ENCODE results near the gene NAP1L1. TPM values are rescaled to one million over a fixed set of nuclear protein-coding genes. Genes with fewer than 3 reads are reported as not detected.
"Not testable (repeated sequence)": the region's sequence is repeated elsewhere in the genome, so short reads cannot be mapped to it uniquely, and the experiment has no call there.

Gene NAP1L1
- total RNA-seq, 1 experiment from 2014 or later: 620 TPM

GRCh38 chr12:75990189-75990912 is 94.1 kb downstream of the NAP1L1 start:
- intact Hi-C loops (cut with micrococcal nuclease; ENCODE audit: unreplicated experiment): no loop called here
- ChIA-PET CTCF (no interaction called here), POLR2A (no interaction called here)
- no peak for DNase-seq (ENCODE audit: low read depth, low spot score)
- H3K9me3 ChIP-seq (ENCODE audit: control insufficient read depth, insufficient read depth, low read depth, low read length): peaks cover 7% of the 10 kb centered on the region; the same call in 1 of the 2 replicates
- peak overlapping the region; percentile 90 for H3K27ac ChIP-seq (ENCODE audit: low read length)
- TF ChIP-seq SIN3A (IDR thresholded peaks at IDR 0.05; ENCODE audit: borderline replicate concordance, insufficient read depth, low read depth, low read length): no peak
- no peak for TF ChIP-seq TCF7L2 (IDR thresholded peaks at IDR 0.05; ENCODE audit: low read depth, low read length)
- no peak for TF ChIP-seq REST (IDR thresholded peaks at IDR 0.05; ENCODE audit: insufficient read depth in 1 of 2, low read depth in 2 of 2, low read length in 1 of 2)
- TF ChIP-seq, protein P1, sequence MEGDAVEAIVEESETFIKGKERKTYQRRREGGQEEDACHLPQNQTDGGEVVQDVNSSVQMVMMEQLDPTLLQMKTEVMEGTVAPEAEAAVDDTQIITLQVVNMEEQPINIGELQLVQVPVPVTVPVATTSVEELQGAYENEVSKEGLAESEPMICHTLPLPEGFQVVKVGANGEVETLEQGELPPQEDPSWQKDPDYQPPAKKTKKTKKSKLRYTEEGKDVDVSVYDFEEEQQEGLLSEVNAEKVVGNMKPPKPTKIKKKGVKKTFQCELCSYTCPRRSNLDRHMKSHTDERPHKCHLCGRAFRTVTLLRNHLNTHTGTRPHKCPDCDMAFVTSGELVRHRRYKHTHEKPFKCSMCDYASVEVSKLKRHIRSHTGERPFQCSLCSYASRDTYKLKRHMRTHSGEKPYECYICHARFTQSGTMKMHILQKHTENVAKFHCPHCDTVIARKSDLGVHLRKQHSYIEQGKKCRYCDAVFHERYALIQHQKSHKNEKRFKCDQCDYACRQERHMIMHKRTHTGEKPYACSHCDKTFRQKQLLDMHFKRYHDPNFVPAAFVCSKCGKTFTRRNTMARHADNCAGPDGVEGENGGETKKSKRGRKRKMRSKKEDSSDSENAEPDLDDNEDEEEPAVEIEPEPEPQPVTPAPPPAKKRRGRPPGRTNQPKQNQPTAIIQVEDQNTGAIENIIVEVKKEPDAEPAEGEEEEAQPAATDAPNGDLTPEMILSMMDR (IDR thresholded peaks at IDR 0.05): no peak
- TF ChIP-seq POLR2AphosphoS5 (IDR thresholded peaks at IDR 0.05; ENCODE audit: low read depth, low read length): no peak
- no peak for ATAC-seq
- no peaks in the 10 kb centered on the region for H3K27me3 ChIP-seq (ENCODE audit: control insufficient read depth, insufficient read depth, low read length)
- H3K4me3 ChIP-seq (ENCODE audit: low read depth in 2 of 2, low read length in 2 of 2): no peak overlapping the region
- H3K36me3 ChIP-seq (ENCODE audit: control insufficient read depth, insufficient read depth, low read length): no peaks in the 10 kb centered on the region
- in situ Hi-C loops (cut with HindIII; ENCODE audit: low pct_unique_long_range_greater_than_20kb, low sequenced_read_pairs): no loop called here
- peaks cover 35% of the 10 kb centered on the region for H3K4me1 ChIP-seq (ENCODE audit: control insufficient read depth, insufficient read depth, low read length)
- BruUV-seq (replicated peaks): no TSS peak

GRCh38 chr12:75987709-75988108 is 96.8 kb downstream of the NAP1L1 start:
- H3K36me3 ChIP-seq (ENCODE audit: control insufficient read depth, insufficient read depth, low read length); in situ Hi-C loops (cut with HindIII; ENCODE audit: low pct_unique_long_range_greater_than_20kb, low sequenced_read_pairs); H3K4me3 ChIP-seq (ENCODE audit: low read depth in 2 of 2, low read length in 2 of 2); intact Hi-C loops (cut with micrococcal nuclease; ENCODE audit: unreplicated experiment); POLR2A ChIA-PET; ATAC-seq; H3K27me3 ChIP-seq (ENCODE audit: control insufficient read depth, insufficient read depth, low read length); BruUV-seq (replicated peaks); H3K9me3 ChIP-seq (ENCODE audit: control insufficient read depth, insufficient read depth, low read depth, low read length); DNase-seq (ENCODE audit: low read depth, low spot score): not testable (repeated sequence)
- H3K4me1 ChIP-seq (ENCODE audit: control insufficient read depth, insufficient read depth, low read length): peaks cover 39% of the 10 kb centered on the region
- H3K27ac ChIP-seq (ENCODE audit: low read length): peak overlapping the region; percentile 99
- CTCF ChIA-PET: interaction anchor here (0.7 kb wide), 1 partner anchor 57 kb away, joined by 5 read pairs; no protein-coding TSS in a partner anchor

Other genes with a start within 250 kb of the NAP1L1 start
- 159 TPM for gene PHLDA1, start 52.9 kb downstream of the NAP1L1 start, total RNA-seq (2021; ENCODE audit: unreplicated experiment)

Data from Panc1 (cell line).